HUDEP-2 (cell line): Measurements from ENCODE around the gene TSKU.
"Not testable (repeated sequence)": the region's sequence is repeated elsewhere in the genome, so short reads cannot be mapped to it uniquely, and the experiment has no call there.

ENCODE experiments used
- DNase-seq, 76 experiments: peaks; one replicate each; lab custom pipeline; 2025; ENCODE audit not compliant: unreplicated experiment in 76 of 76; lab: John Stamatoyannopoulos, UW

TSKU gene

GRCh38 chr11:76821396-76821795 is 38.2 kb downstream of the TSKU start:
- DNase-seq = not testable (repeated sequence)

GRCh38 chr11:76822406-76822805 is 39.2 kb downstream of the TSKU start:
- no peak for DNase-seq

- peak in 1 of 76 experiments; percentile 9 for DNase-seq
Observed at GRCh38 chr11:76823481-76824028, 40.4 kb downstream of the TSKU start.

- peak in 10 of 76 experiments; percentile 5 to 63 (median 24) for DNase-seq
Observed at GRCh38 chr11:76824083-76824939, 41.2 kb downstream of the TSKU start.

GRCh38 chr11:76824980-76825725 is 42.0 kb downstream of the TSKU start:
- DNase-seq = no peak

GRCh38 chr11:76825726-76826396 is 42.7 kb downstream of the TSKU start:
- no peak for DNase-seq

- DNase-seq = not testable (repeated sequence)
Observed at GRCh38 chr11:76826508-76826907, 43.4 kb downstream of the TSKU start.

- DNase-seq = not testable (repeated sequence)
Observed at GRCh38 chr11:76827005-76827404, 43.8 kb downstream of the TSKU start.

- no peak for DNase-seq
Observed at GRCh38 chr11:76830639-76831327, 47.6 kb downstream of the TSKU start.

GRCh38 chr11:76831686-76832310 is 48.6 kb downstream of the TSKU start:
- DNase-seq = no peak

GRCh38 chr11:76832361-76832760 is 49.2 kb downstream of the TSKU start:
- DNase-seq = no peak

- DNase-seq = no peak
Observed at GRCh38 chr11:76834151-76834550, 51.0 kb downstream of the TSKU start.

- DNase-seq = no peak
Observed at GRCh38 chr11:76835036-76835435, 51.9 kb downstream of the TSKU start.

GRCh38 chr11:76835928-76836612 is 52.9 kb downstream of the TSKU start:
- peak in 72 of 76 experiments; percentile 31 to 91 (median 66) for DNase-seq

- DNase-seq = peak in 1 of 76 experiments; percentile 72
Observed at GRCh38 chr11:76836613-76837291, 53.6 kb downstream of the TSKU start.

- peak in 62 of 76 experiments; percentile 13 to 75 (median 48) for DNase-seq
Observed at GRCh38 chr11:76837696-76838677, 54.8 kb downstream of the TSKU start.

- peak in 24 of 76 experiments; percentile 8 to 60 (median 22) for DNase-seq
Observed at GRCh38 chr11:76838678-76839068, 55.5 kb downstream of the TSKU start.
